ENCODE data around the gene GJA1.

The GJA1 gene

GRCh38 chr6:121413879-121414278 lies 21.6 kb upstream of the GJA1 start:
- H3F3A ChIP-seq (ENCODE audit: insufficient read depth, low read length) = no peaks in the 10 kb centered on the region
- no peaks in the 10 kb centered on the region for H3K9me3 ChIP-seq (replicated peaks; ENCODE audit: insufficient read depth, low read length)
- H3K4me2 ChIP-seq (ENCODE audit: low read depth, low read length) = no peak overlapping the region
- H3K27me3 ChIP-seq (replicated peaks; ENCODE audit: insufficient read depth, low read length) = no peaks in the 10 kb centered on the region
- no peak overlapping the region for H3K4me3 ChIP-seq (ENCODE audit: low read length)
- no peak overlapping the region for H2AFZ ChIP-seq (ENCODE audit: low read length)
- no peaks in the 10 kb centered on the region for H3K79me2 ChIP-seq (ENCODE audit: low read length)
- H3K4me1 ChIP-seq (ENCODE audit: low read length) = no peaks in the 10 kb centered on the region
- no peaks in the 10 kb centered on the region for H3K9me2 ChIP-seq (replicated peaks; ENCODE audit: insufficient read depth, low read length)
- no peaks in the 10 kb centered on the region for H4K20me1 ChIP-seq (ENCODE audit: insufficient read depth, low read length)
- H3K27ac ChIP-seq (ENCODE audit: low read length) = no peak overlapping the region
- no peak for DNase-seq
- no peaks in the 10 kb centered on the region for H3K36me3 ChIP-seq (replicated peaks; ENCODE audit: insufficient read depth, low read length)
- H3K9ac ChIP-seq (ENCODE audit: low read length) = no peak overlapping the region
- TF ChIP-seq EZH2phosphoT487 (IDR thresholded peaks at IDR 0.05; ENCODE audit: low read length) = no peak
- no peak for TF ChIP-seq EZH2 (optimal IDR thresholded peaks at IDR 0.05; ENCODE audit: low read depth, low read length)
- no peak for TF ChIP-seq CTCF (IDR thresholded peaks at IDR 0.05; ENCODE audit: low read length)

GRCh38 chr6:121418346-121418745 lies 17.1 kb upstream of the GJA1 start:
- H3K9me3 ChIP-seq (replicated peaks; ENCODE audit: insufficient read depth, low read length) = no peaks in the 10 kb centered on the region
- no peaks in the 10 kb centered on the region for H3K79me2 ChIP-seq (ENCODE audit: low read length)
- no peaks in the 10 kb centered on the region for H3K36me3 ChIP-seq (replicated peaks; ENCODE audit: insufficient read depth, low read length)
- no peaks in the 10 kb centered on the region for H3K4me1 ChIP-seq (ENCODE audit: low read length)
- no peak overlapping the region for H3K9ac ChIP-seq (ENCODE audit: low read length)
- no peak overlapping the region for H3K27ac ChIP-seq (ENCODE audit: low read length)
- H3K4me2 ChIP-seq (ENCODE audit: low read depth, low read length) = no peak overlapping the region
- H3K4me3 ChIP-seq (ENCODE audit: low read length) = no peak overlapping the region
- H2AFZ ChIP-seq (ENCODE audit: low read length) = no peak overlapping the region
- no peaks in the 10 kb centered on the region for H3K27me3 ChIP-seq (replicated peaks; ENCODE audit: insufficient read depth, low read length)
- no peaks in the 10 kb centered on the region for H4K20me1 ChIP-seq (ENCODE audit: insufficient read depth, low read length)
- DNase-seq = no peak
- H3K9me2 ChIP-seq (replicated peaks; ENCODE audit: insufficient read depth, low read length) = no peaks in the 10 kb centered on the region
- TF ChIP-seq EZH2phosphoT487 (IDR thresholded peaks at IDR 0.05; ENCODE audit: low read length) (no peak), EZH2 (optimal IDR thresholded peaks at IDR 0.05; ENCODE audit: low read depth, low read length) (no peak), CTCF (IDR thresholded peaks at IDR 0.05; ENCODE audit: low read length) (no peak)
- no peaks in the 10 kb centered on the region for H3F3A ChIP-seq (ENCODE audit: insufficient read depth, low read length)

- H3F3A ChIP-seq (ENCODE audit: insufficient read depth, low read length) = no peaks in the 10 kb centered on the region
- H3K9me2 ChIP-seq (replicated peaks; ENCODE audit: insufficient read depth, low read length) = no peaks in the 10 kb centered on the region
- TF ChIP-seq EZH2phosphoT487 (IDR thresholded peaks at IDR 0.05; ENCODE audit: low read length) = no peak
- TF ChIP-seq EZH2 (optimal IDR thresholded peaks at IDR 0.05; ENCODE audit: low read depth, low read length) = no peak
- TF ChIP-seq CTCF (IDR thresholded peaks at IDR 0.05; ENCODE audit: low read length) = no peak
- H3K4me2 ChIP-seq (ENCODE audit: low read depth, low read length) = no peak overlapping the region
- no peak overlapping the region for H2AFZ ChIP-seq (ENCODE audit: low read length)
- no peaks in the 10 kb centered on the region for H3K36me3 ChIP-seq (replicated peaks; ENCODE audit: insufficient read depth, low read length)
- H4K20me1 ChIP-seq (ENCODE audit: insufficient read depth, low read length) = no peaks in the 10 kb centered on the region
- no peak overlapping the region for H3K4me3 ChIP-seq (ENCODE audit: low read length)
- no peak for DNase-seq
- H3K9me3 ChIP-seq (replicated peaks; ENCODE audit: insufficient read depth, low read length) = no peaks in the 10 kb centered on the region
- H3K9ac ChIP-seq (ENCODE audit: low read length) = no peak overlapping the region
- no peak overlapping the region for H3K27ac ChIP-seq (ENCODE audit: low read length)
- no peaks in the 10 kb centered on the region for H3K4me1 ChIP-seq (ENCODE audit: low read length)
- no peaks in the 10 kb centered on the region for H3K27me3 ChIP-seq (replicated peaks; ENCODE audit: insufficient read depth, low read length)
- H3K79me2 ChIP-seq (ENCODE audit: low read length) = no peaks in the 10 kb centered on the region
Measured at GRCh38 chr6:121426686-121427085, 8.8 kb upstream of the GJA1 start.

Data from MM.1S (cell line).